Kidney (tissue), 14 donors: ENCODE results near the gene CCBE1. TPM values are rescaled to one million over a fixed set of nuclear protein-coding genes. Genes with fewer than 3 reads are reported as not detected.
A peak's percentile ranks its signal among the peaks of the same experiment; 100 is the strongest.

Source experiments
- DNase-seq, 5 donors: peaks; one replicate each; pipeline ENCODE4 v3.0.0-alpha.2; 2013 to 2020
- FAIRE-seq: peaks from 2 replicates; lab custom pipeline; 2012; peaks lifted over from hg19 to GRCh38; lab: Jason Lieb, UNC
- H3K27ac ChIP-seq, 2 donors: one replicate each; pipeline ENCODE4 v1.7.0; 2013; ENCODE audit warnings: low read depth in 2 of 2, low read length in 2 of 2, inconsistent platforms in 1 of 2
- H3K27me3 ChIP-seq: one replicate; pipeline ENCODE4 v1.7.1; 2013; ENCODE audit warnings: low read length, inconsistent platforms; ENCODE audit not compliant: control insufficient read depth, insufficient read depth
- H3K36me3 ChIP-seq, 3 donors: one replicate each; pipeline versions ENCODE4 v1.7.0 to v1.7.1; 2013; ENCODE audit warnings: low read length in 3 of 3, control low read depth in 1 of 3, inconsistent platforms in 1 of 3; ENCODE audit not compliant: insufficient read depth in 3 of 3, control insufficient read depth in 2 of 3
- H3K4me1 ChIP-seq, 3 donors: one replicate each; pipeline versions ENCODE4 v1.7.0 to v1.7.1; 2013; ENCODE audit warnings: low read length in 3 of 3, inconsistent platforms in 1 of 3, low read depth in 1 of 3; ENCODE audit not compliant: control insufficient read depth in 2 of 3, insufficient read depth in 2 of 3
- H3K4me3 ChIP-seq, 3 donors: one replicate each; pipeline versions ENCODE4 v1.7.0 to v1.8.1; 2013; ENCODE audit warnings: low read length in 3 of 3, control low read depth in 1 of 3, inconsistent platforms in 1 of 3
- H3K9ac ChIP-seq, 3 donors: one replicate each; pipeline versions ENCODE4 v1.7.0 to v1.7.1; 2013; ENCODE audit warnings: low read length in 3 of 3, control low read depth in 1 of 3, inconsistent platforms in 1 of 3
- H3K9me3 ChIP-seq, 3 donors: one replicate each; pipeline versions ENCODE4 v1.7.0 to v1.7.1; 2013; ENCODE audit warnings: low read length in 3 of 3, control low read depth in 1 of 3, inconsistent platforms in 1 of 3; ENCODE audit not compliant: control insufficient read depth in 2 of 3, insufficient read depth in 1 of 3
- CTCF ChIP-seq: IDR thresholded peaks from 3 replicates; pipeline ENCODE4 v1.5.1; 2012; ENCODE audit warnings: mild to moderate bottlenecking, moderate library complexity, borderline replicate concordance; ENCODE audit not compliant: insufficient read depth; ENCODE audit errors: extremely low read depth
- intact Hi-C: fragments of 100-400 bp; cut with DNase I; formaldehyde crosslinking; loops from one replicate; pipeline ENCODE4 v1.11.1; 2022
- polyA plus RNA-seq: library from polyadenylated mRNA; stranded (reverse); fragments of 350-450 nt; fragmentation: Illumina TruSeq; extraction: RNeasy Lipid Tissue Mini Kit (QIAGEN cat#74804); gene quantifications from one replicate; pipeline ENCODE4 v1.2.3, GENCODE V29; 2014; ENCODE audit warnings: low read depth, low replicate concordance; ENCODE audit not compliant: insufficient read depth
- total RNA-seq: library from RNA; stranded (reverse); fragmentation: NEBNext Ultra II Directional; extraction: Animal tissue kit (Norgen Biotek cat#: 25700); gene quantifications from one replicate; pipeline ENCODE4 v1.2.1, GENCODE V29; 2021
- donor health status: control.
- donor health status: control.
- donor health status: control.
- donor health status: control.
- donor health status: control.
- donor health status: DM: yes; HTN: yes; CAD: no.
- donor health status: Normal renal cell carcinoma (clear cell type).

Gene CCBE1
- total and polyA plus RNA-seq, 2 donors from 2014 or later = 1.8 to 2.2 TPM

DNA sequence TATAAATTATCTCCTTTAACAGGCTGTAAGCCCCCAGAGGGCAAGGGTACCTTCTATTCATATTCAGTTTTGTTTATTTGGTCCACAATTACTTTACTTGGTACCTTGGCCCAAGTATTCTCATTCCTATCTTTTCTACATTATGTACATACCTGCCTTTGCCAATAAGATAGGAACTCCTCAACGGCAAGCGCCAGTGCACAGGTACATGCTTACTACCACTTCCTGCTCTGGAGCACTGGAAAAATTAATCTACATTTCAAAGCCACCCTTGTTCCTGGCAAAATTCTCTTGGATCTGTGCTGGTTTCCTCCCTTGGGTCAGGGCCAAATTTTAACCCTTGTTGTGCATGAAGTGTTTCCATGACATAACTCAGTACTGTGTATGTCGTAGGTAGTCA lies 303.8 kb downstream of the CCBE1 start:
- no peaks in the 10 kb centered on the region for H3K27me3 ChIP-seq
- no peak overlapping the region for H3K27ac ChIP-seq
- FAIRE-seq (no peak), DNase-seq (no peak)
- no peak overlapping the region for H3K4me3 ChIP-seq
- no peak for TF ChIP-seq CTCF
- no peaks in the 10 kb centered on the region for H3K36me3 ChIP-seq
- no peaks in the 10 kb centered on the region for H3K4me1 ChIP-seq
- intact Hi-C loops = loop anchor here (10.0 kb wide), 1 partner anchor 79 kb away; the partner anchor contains the start of gene CPLX4
- H3K9me3 ChIP-seq = no peaks in the 10 kb centered on the region
- H3K9ac ChIP-seq = no peak overlapping the region

- TF ChIP-seq CTCF = no peak
- no peak for FAIRE-seq
- Histone ChIP-seq H3K9ac (no peak overlapping the region), H3K27me3 (no peaks in the 10 kb centered on the region), H3K9me3 (no peaks in the 10 kb centered on the region), H3K27ac (no peak overlapping the region), H3K4me3 (no peak overlapping the region), H3K36me3 (no peaks in the 10 kb centered on the region), H3K4me1 (no peaks in the 10 kb centered on the region)
- intact Hi-C loops = no loop called here
- DNase-seq = no peak
Observed at GRCh38 chr18:59388817-59389216, 308.4 kb downstream of the CCBE1 start.

GRCh38 chr18:59387687-59388565 lies 309.3 kb downstream of the CCBE1 start:
- Histone ChIP-seq H3K4me1 (no peaks in the 10 kb centered on the region), H3K9ac (no peak overlapping the region), H3K4me3 (no peak overlapping the region), H3K9me3 (no peaks in the 10 kb centered on the region), H3K27me3 (no peaks in the 10 kb centered on the region), H3K36me3 (no peaks in the 10 kb centered on the region), H3K27ac (no peak overlapping the region)
- FAIRE-seq (no peak), DNase-seq (peak in 2 of 5 donors; percentile 39 to 43)
- TF ChIP-seq CTCF = no peak
- intact Hi-C loops = no loop called here
